ENCODE data around the gene UBE2Q2. TPM values are rescaled to one million over a fixed set of nuclear protein-coding genes. Genes with fewer than 3 reads are reported as not detected.

UBE2Q2 gene
- total RNA-seq, 1 experiment from 2014 or later: 18.1 TPM

GRCh38 chr15:75930866-75931265 lies 87.6 kb downstream of the UBE2Q2 start:
- ChIA-PET POLR2A (ENCODE audit: low non-redundant PET) (no interaction called here), CTCF (no interaction called here)
- Histone ChIP-seq H3K27ac (ENCODE audit: low read depth, low read length, poor library complexity, severe bottlenecking) (no peak overlapping the region), H3K27me3 (replicated peaks; ENCODE audit: insufficient read depth, low read depth, low read length, poor library complexity) (no peaks in the 10 kb centered on the region), H3K36me3 (ENCODE audit: insufficient read depth, low read length, poor library complexity, severe bottlenecking) (peaks cover 31% of the 10 kb centered on the region), H3K9me3 (ENCODE audit: low read depth, low read length, poor library complexity, severe bottlenecking) (no peaks in the 10 kb centered on the region), H3K4me1 (ENCODE audit: insufficient read depth, low read length, poor library complexity, severe bottlenecking) (no peaks in the 10 kb centered on the region), H3K4me3 (ENCODE audit: low read depth, low read length, poor library complexity, severe bottlenecking) (no peak overlapping the region)
- BruUV-seq (replicated peaks): no TSS peak
- DNase-seq (ENCODE audit: low spot score): no peak
- TF ChIP-seq EZH2 (IDR thresholded peaks at IDR 0.05; ENCODE audit: borderline replicate concordance, low read depth, low read length, poor library complexity, severe bottlenecking): no peak
- TF ChIP-seq CTCF (conservative IDR thresholded peaks at IDR 0.05; ENCODE audit: low read depth, low read length): no peak
- intact Hi-C loops (cut with micrococcal nuclease; ENCODE audit: unreplicated experiment): no loop called here

GRCh38 chr15:75942464-75942863 lies 99.2 kb downstream of the UBE2Q2 start:
- Histone ChIP-seq H3K4me1 (ENCODE audit: insufficient read depth, low read length, poor library complexity, severe bottlenecking) (no peaks in the 10 kb centered on the region), H3K4me3 (ENCODE audit: low read depth, low read length, poor library complexity, severe bottlenecking) (no peak overlapping the region), H3K27ac (ENCODE audit: low read depth, low read length, poor library complexity, severe bottlenecking) (no peak overlapping the region), H3K36me3 (ENCODE audit: insufficient read depth, low read length, poor library complexity, severe bottlenecking) (peaks cover 3% of the 10 kb centered on the region), H3K9me3 (ENCODE audit: low read depth, low read length, poor library complexity, severe bottlenecking) (no peaks in the 10 kb centered on the region), H3K27me3 (replicated peaks; ENCODE audit: insufficient read depth, low read depth, low read length, poor library complexity) (no peaks in the 10 kb centered on the region)
- TF ChIP-seq CTCF (conservative IDR thresholded peaks at IDR 0.05; ENCODE audit: low read depth, low read length) (no peak), EZH2 (IDR thresholded peaks at IDR 0.05; ENCODE audit: borderline replicate concordance, low read depth, low read length, poor library complexity, severe bottlenecking) (no peak)
- no TSS peak for BruUV-seq (replicated peaks)
- no peak for DNase-seq (ENCODE audit: low spot score)
- ChIA-PET POLR2A (ENCODE audit: low non-redundant PET) (no interaction called here), CTCF (no interaction called here)
- intact Hi-C loops (cut with micrococcal nuclease; ENCODE audit: unreplicated experiment): no loop called here

GRCh38 chr15:75943246-75943645 lies 100.0 kb downstream of the UBE2Q2 start:
- CTCF ChIA-PET: no interaction called here
- DNase-seq (ENCODE audit: low spot score): no peak
- no peak for TF ChIP-seq CTCF (conservative IDR thresholded peaks at IDR 0.05; ENCODE audit: low read depth, low read length)
- no peak for TF ChIP-seq EZH2 (IDR thresholded peaks at IDR 0.05; ENCODE audit: borderline replicate concordance, low read depth, low read length, poor library complexity, severe bottlenecking)
- Histone ChIP-seq H3K4me3 (ENCODE audit: low read depth, low read length, poor library complexity, severe bottlenecking) (no peak overlapping the region), H3K36me3 (ENCODE audit: insufficient read depth, low read length, poor library complexity, severe bottlenecking) (peaks cover 3% of the 10 kb centered on the region), H3K27me3 (replicated peaks; ENCODE audit: insufficient read depth, low read depth, low read length, poor library complexity) (no peaks in the 10 kb centered on the region), H3K9me3 (ENCODE audit: low read depth, low read length, poor library complexity, severe bottlenecking) (no peaks in the 10 kb centered on the region), H3K4me1 (ENCODE audit: insufficient read depth, low read length, poor library complexity, severe bottlenecking) (no peaks in the 10 kb centered on the region), H3K27ac (ENCODE audit: low read depth, low read length, poor library complexity, severe bottlenecking) (no peak overlapping the region)
- BruUV-seq (replicated peaks): no TSS peak
- intact Hi-C loops (cut with micrococcal nuclease; ENCODE audit: unreplicated experiment): no loop called here
- POLR2A ChIA-PET (ENCODE audit: low non-redundant PET): no interaction called here

All from A673 (cell line).